HG03565 (cell line): ENCODE data around the gene ITPKC.

Experiments
- ATAC-seq: cut with Tn5 transposase; IDR thresholded peaks from one replicate; pipeline ENCODE4 v1.9.1; 2021; ENCODE audit warnings: mild to moderate bottlenecking, moderate library complexity; ENCODE audit not compliant: unreplicated experiment

ITPKC gene

GRCh38 chr19:40786060-40787037 is 69.4 kb downstream of the ITPKC start:
- no peak for ATAC-seq
